ENCODE data around the gene TAF1C. TPM values are rescaled to one million over a fixed set of nuclear protein-coding genes. Genes with fewer than 3 reads are reported as not detected.

Gene TAF1C
- total and polyA plus RNA-seq, 2 of the 8 experiments (the other 6 are each of a cell fraction or from before 2014, with no cell fraction given): 44.6 to 63.8 TPM

- TF ChIP-seq POLR2A (IDR thresholded peaks at IDR 0.05; ENCODE audit: control extremely low read depth in 1 of 2, low read depth in 2 of 2, low read length in 2 of 2): no peak
- TF ChIP-seq HDAC6 (IDR thresholded peaks at IDR 0.05; ENCODE audit: low read depth, low read length): no peak
- TF ChIP-seq MAX (IDR thresholded peaks at IDR 0.05): peak; percentile 93
- TF ChIP-seq CHD1 (IDR thresholded peaks at IDR 0.05; ENCODE audit: low read depth, low read length): no peak
- no peak for TF ChIP-seq HDAC2 (IDR thresholded peaks at IDR 0.05; ENCODE audit: borderline replicate concordance in 1 of 2, low read depth in 2 of 2, low read length in 2 of 2)
- no peak for TF ChIP-seq KDM4A (IDR thresholded peaks at IDR 0.05; ENCODE audit: low read depth, low read length, severe bottlenecking)
- TF ChIP-seq BCL11A (IDR thresholded peaks at IDR 0.05; ENCODE audit: low read depth in 2 of 2, low read length in 2 of 2): no peak
- TF ChIP-seq SP1 (IDR thresholded peaks at IDR 0.05; ENCODE audit: low read depth, low read length): no peak
- TF ChIP-seq CTBP2 (IDR thresholded peaks at IDR 0.05; ENCODE audit: borderline replicate concordance, insufficient read depth, insufficient read length, low read length): no peak
- no peak for TF ChIP-seq PHF8 (conservative IDR thresholded peaks at IDR 0.05; ENCODE audit: low read depth, low read length)
- TF ChIP-seq SAP30 (IDR thresholded peaks at IDR 0.05; ENCODE audit: insufficient read depth, insufficient replicate concordance, low read length): no peak
- no peak for TF ChIP-seq ASH2L (IDR thresholded peaks at IDR 0.05; ENCODE audit: low read length)
- TF ChIP-seq CHD2 (IDR thresholded peaks at IDR 0.05; ENCODE audit: low read length): no peak
- TF ChIP-seq, protein P1, sequence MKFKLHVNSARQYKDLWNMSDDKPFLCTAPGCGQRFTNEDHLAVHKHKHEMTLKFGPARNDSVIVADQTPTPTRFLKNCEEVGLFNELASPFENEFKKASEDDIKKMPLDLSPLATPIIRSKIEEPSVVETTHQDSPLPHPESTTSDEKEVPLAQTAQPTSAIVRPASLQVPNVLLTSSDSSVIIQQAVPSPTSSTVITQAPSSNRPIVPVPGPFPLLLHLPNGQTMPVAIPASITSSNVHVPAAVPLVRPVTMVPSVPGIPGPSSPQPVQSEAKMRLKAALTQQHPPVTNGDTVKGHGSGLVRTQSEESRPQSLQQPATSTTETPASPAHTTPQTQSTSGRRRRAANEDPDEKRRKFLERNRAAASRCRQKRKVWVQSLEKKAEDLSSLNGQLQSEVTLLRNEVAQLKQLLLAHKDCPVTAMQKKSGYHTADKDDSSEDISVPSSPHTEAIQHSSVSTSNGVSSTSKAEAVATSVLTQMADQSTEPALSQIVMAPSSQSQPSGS (IDR thresholded peaks at IDR 0.05; ENCODE audit: low read length): peak; percentile 40; the same call in 1 of the 2 replicates
- no peak for TF ChIP-seq TCF12 (IDR thresholded peaks at IDR 0.05; ENCODE audit: low read depth, low read length)
- no peak for TF ChIP-seq KDM5A (IDR thresholded peaks at IDR 0.05; ENCODE audit: low read length)
- TF ChIP-seq RBBP5 (IDR thresholded peaks at IDR 0.05; ENCODE audit: borderline replicate concordance, low read depth, low read length): no peak
Measured at GRCh38 chr16:84175350-84176081, 11.3 kb downstream of the TAF1C start (continued).
